Liver (tissue), 3 donors: ENCODE results near the gene H2AZ2.

Source experiments
- EGR1 ChIP-seq, 2 donors: IDR thresholded peaks; 2 replicates each; pipeline ENCODE4 v1.6.1; 2016 to 2018; ENCODE audit warnings: antibody characterized with exemption in 2 of 2, low read depth in 2 of 2
- SP1 ChIP-seq: IDR thresholded peaks from 2 replicates; pipeline ENCODE4 v1.6.1; 2018; ENCODE audit warnings: antibody characterized with exemption, mild to moderate bottlenecking
- TF ChIP-seq, protein P1 (sequence below): fragments of 150-350 bp; IDR thresholded peaks from 2 replicates; pipeline ENCODE4 v1.5.1; 2017; ENCODE audit warnings: improper control_type of control experiment, low read depth, low read length; ENCODE audit not compliant: missing input control
- TF ChIP-seq, protein P2 (sequence below): IDR thresholded peaks from 2 replicates; pipeline ENCODE4 v1.6.1; 2016; ENCODE audit warnings: antibody characterized with exemption, mild to moderate bottlenecking
- TF ChIP-seq, protein P3 (sequence below): IDR thresholded peaks from 2 replicates; pipeline ENCODE4 v1.6.1; 2016; ENCODE audit warnings: antibody characterized with exemption
- donor health status: healthy.
- donor health status: healthy.

DNA sequence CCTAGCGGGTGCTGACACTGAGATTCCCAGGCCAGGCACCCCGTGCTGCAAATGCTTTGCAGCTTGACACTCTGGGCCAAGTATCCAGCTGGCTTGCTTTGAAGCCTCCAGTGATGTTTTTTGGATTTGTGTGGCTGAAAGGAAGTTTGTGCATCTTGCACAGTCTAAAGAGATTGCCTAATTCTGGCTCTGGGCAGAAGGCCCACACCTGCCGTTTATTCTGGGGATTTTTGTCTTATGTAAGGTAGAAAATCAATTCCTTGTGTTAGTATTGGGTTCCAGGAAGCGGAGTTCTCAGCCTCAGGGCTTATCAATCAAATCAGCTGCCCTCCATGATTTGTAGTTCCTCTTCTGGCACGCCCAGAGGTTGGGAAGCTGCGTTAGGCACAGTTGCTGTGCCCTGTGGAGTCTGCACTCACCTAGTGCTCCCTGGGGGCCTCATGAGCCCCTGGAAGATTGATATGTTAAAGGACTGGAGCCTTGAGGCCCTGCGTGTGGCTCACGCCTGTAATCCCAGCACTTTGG lies 45.9 kb upstream of the H2AZ2 start:
- TF ChIP-seq SP1 (peak; percentile 65), EGR1 (IDR thresholded peaks at IDR 0.05; ENCODE audit: low read depth in 2 of 2) (no peak)
- TF ChIP-seq, protein P1, sequence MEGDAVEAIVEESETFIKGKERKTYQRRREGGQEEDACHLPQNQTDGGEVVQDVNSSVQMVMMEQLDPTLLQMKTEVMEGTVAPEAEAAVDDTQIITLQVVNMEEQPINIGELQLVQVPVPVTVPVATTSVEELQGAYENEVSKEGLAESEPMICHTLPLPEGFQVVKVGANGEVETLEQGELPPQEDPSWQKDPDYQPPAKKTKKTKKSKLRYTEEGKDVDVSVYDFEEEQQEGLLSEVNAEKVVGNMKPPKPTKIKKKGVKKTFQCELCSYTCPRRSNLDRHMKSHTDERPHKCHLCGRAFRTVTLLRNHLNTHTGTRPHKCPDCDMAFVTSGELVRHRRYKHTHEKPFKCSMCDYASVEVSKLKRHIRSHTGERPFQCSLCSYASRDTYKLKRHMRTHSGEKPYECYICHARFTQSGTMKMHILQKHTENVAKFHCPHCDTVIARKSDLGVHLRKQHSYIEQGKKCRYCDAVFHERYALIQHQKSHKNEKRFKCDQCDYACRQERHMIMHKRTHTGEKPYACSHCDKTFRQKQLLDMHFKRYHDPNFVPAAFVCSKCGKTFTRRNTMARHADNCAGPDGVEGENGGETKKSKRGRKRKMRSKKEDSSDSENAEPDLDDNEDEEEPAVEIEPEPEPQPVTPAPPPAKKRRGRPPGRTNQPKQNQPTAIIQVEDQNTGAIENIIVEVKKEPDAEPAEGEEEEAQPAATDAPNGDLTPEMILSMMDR, result no peak
- TF ChIP-seq, protein P2, sequence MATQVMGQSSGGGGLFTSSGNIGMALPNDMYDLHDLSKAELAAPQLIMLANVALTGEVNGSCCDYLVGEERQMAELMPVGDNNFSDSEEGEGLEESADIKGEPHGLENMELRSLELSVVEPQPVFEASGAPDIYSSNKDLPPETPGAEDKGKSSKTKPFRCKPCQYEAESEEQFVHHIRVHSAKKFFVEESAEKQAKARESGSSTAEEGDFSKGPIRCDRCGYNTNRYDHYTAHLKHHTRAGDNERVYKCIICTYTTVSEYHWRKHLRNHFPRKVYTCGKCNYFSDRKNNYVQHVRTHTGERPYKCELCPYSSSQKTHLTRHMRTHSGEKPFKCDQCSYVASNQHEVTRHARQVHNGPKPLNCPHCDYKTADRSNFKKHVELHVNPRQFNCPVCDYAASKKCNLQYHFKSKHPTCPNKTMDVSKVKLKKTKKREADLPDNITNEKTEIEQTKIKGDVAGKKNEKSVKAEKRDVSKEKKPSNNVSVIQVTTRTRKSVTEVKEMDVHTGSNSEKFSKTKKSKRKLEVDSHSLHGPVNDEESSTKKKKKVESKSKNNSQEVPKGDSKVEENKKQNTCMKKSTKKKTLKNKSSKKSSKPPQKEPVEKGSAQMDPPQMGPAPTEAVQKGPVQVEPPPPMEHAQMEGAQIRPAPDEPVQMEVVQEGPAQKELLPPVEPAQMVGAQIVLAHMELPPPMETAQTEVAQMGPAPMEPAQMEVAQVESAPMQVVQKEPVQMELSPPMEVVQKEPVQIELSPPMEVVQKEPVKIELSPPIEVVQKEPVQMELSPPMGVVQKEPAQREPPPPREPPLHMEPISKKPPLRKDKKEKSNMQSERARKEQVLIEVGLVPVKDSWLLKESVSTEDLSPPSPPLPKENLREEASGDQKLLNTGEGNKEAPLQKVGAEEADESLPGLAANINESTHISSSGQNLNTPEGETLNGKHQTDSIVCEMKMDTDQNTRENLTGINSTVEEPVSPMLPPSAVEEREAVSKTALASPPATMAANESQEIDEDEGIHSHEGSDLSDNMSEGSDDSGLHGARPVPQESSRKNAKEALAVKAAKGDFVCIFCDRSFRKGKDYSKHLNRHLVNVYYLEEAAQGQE, result no peak
- TF ChIP-seq, protein P3, sequence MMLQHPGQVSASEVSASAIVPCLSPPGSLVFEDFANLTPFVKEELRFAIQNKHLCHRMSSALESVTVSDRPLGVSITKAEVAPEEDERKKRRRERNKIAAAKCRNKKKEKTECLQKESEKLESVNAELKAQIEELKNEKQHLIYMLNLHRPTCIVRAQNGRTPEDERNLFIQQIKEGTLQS, result peak; percentile 62
